ENCODE measurements around the gene RBM28. TPM values are rescaled to one million over a fixed set of nuclear protein-coding genes. Genes with fewer than 3 reads are reported as not detected.

Gene RBM28
- polyA plus RNA-seq, 1 donor (not counting 4 experiments of a cell fraction or from before 2014, with no cell fraction given) = 36.4 TPM

DNA sequence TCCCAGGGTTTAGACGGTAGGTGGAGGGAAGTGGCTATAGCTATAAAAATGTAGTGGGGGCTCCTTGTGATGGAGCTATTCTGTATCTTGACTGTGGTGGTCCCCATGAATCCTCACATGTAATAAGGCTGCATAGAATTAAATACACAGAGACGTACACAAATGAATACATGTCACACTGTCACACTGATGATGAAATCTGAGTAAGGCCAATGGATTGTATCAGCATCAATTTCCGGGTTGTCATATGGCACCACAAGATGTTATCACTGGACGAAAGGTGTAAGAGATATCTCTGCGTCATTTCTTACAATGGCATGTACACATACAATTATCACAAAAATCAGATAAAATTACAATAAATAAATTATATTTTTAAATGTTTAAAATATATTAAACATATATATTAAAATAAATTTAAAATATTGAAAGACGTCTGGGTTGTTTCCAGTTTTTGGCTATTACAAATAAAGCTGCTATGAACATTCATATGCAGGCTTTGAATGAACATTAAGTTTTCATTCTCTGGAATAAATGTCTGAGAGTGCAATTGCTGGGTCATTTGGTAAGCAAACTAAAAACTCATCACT lies 64.5 kb downstream of the RBM28 start:
- no peaks in the 10 kb centered on the region for H3K36me3 ChIP-seq (ENCODE audit: control insufficient read depth in 2 of 2, extremely low read depth in 1 of 2, insufficient read depth in 2 of 2, low read length in 2 of 2)
- H3K4me3 ChIP-seq (ENCODE audit: control insufficient read depth in 2 of 3, extremely low read depth in 1 of 3, insufficient read depth in 2 of 3, low read depth in 1 of 3, low read length in 3 of 3) = no peak overlapping the region
- H3K9me3 ChIP-seq (ENCODE audit: control insufficient read depth, low read depth, low read length) = peaks cover 3% of the 10 kb centered on the region
- no peak overlapping the region for H3K9ac ChIP-seq (ENCODE audit: control insufficient read depth, extremely low read depth, insufficient read depth, low read length)
- FAIRE-seq (no peak), DNase-seq (ENCODE audit: low read depth, low spot score) (no peak)
- H3K9me1 ChIP-seq (ENCODE audit: control insufficient read depth, extremely low read depth, insufficient read depth, low read length) = no peaks in the 10 kb centered on the region
- H4K20me1 ChIP-seq (ENCODE audit: control insufficient read depth, extremely low read depth, insufficient read depth, low read length) = no peaks in the 10 kb centered on the region
- no peaks in the 10 kb centered on the region for H3K79me2 ChIP-seq (ENCODE audit: control insufficient read depth, insufficient read depth, low read length)
- TF ChIP-seq, protein P1, sequence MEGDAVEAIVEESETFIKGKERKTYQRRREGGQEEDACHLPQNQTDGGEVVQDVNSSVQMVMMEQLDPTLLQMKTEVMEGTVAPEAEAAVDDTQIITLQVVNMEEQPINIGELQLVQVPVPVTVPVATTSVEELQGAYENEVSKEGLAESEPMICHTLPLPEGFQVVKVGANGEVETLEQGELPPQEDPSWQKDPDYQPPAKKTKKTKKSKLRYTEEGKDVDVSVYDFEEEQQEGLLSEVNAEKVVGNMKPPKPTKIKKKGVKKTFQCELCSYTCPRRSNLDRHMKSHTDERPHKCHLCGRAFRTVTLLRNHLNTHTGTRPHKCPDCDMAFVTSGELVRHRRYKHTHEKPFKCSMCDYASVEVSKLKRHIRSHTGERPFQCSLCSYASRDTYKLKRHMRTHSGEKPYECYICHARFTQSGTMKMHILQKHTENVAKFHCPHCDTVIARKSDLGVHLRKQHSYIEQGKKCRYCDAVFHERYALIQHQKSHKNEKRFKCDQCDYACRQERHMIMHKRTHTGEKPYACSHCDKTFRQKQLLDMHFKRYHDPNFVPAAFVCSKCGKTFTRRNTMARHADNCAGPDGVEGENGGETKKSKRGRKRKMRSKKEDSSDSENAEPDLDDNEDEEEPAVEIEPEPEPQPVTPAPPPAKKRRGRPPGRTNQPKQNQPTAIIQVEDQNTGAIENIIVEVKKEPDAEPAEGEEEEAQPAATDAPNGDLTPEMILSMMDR (optimal IDR thresholded peaks at IDR 0.05 in 1 of 3, IDR thresholded peaks at IDR 0.05 in 1 of 3, conservative IDR thresholded peaks at IDR 0.05 in 1 of 3; ENCODE audit: extremely low read depth in 1 of 3, insufficient read depth in 2 of 3, low read length in 3 of 3) = no peak
- no peak for TF ChIP-seq EZH2 (IDR thresholded peaks at IDR 0.05; ENCODE audit: low read length)
- no peaks in the 10 kb centered on the region for H3K27me3 ChIP-seq (ENCODE audit: control insufficient read depth, extremely low read depth, insufficient read depth, low read length)
- H3K4me1 ChIP-seq (ENCODE audit: control insufficient read depth, extremely low read depth, insufficient read depth, low read length) = no peaks in the 10 kb centered on the region
- H2AFZ ChIP-seq (ENCODE audit: control insufficient read depth, low read length) = no peak overlapping the region
- no peak overlapping the region for H3K27ac ChIP-seq (ENCODE audit: control insufficient read depth, insufficient read depth, low read length)
- dilution Hi-C loops (cut with MboI; ENCODE audit: extremely low pct_ligation_motif_present, low sequenced_read_pairs) = no loop called here
- no peak overlapping the region for H3K4me2 ChIP-seq (ENCODE audit: control insufficient read depth, extremely low read depth, insufficient read depth, low read depth, low read length)

DNA sequence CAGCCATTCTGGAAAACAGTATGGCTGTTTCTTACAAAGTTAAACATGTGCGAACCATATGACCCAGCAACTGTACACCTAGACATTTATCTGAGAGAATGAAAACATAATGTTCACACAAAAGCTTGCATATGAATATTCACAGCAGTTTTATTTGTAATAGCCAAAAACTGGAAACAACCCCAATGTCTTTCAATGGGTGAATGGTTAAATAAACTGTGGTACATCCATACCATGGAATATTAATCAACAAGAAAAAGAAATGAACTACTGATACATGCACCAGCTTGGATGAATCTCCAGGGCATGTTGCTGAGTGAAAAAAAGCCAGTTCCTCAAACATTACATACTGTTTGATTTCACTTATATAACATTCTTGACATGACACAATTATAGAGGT lies 65.3 kb downstream of the RBM28 start:
- H3K36me3 ChIP-seq (ENCODE audit: control insufficient read depth in 2 of 2, extremely low read depth in 1 of 2, insufficient read depth in 2 of 2, low read length in 2 of 2) = no peaks in the 10 kb centered on the region
- H2AFZ ChIP-seq (ENCODE audit: control insufficient read depth, low read length) = no peak overlapping the region
- H3K4me3 ChIP-seq (ENCODE audit: control insufficient read depth in 2 of 3, extremely low read depth in 1 of 3, insufficient read depth in 2 of 3, low read depth in 1 of 3, low read length in 3 of 3) = no peak overlapping the region
- FAIRE-seq = no peak
- no peak for DNase-seq (ENCODE audit: low read depth, low spot score)
- no peaks in the 10 kb centered on the region for H3K4me1 ChIP-seq (ENCODE audit: control insufficient read depth, extremely low read depth, insufficient read depth, low read length)
- no peak overlapping the region for H3K9ac ChIP-seq (ENCODE audit: control insufficient read depth, extremely low read depth, insufficient read depth, low read length)
- no peaks in the 10 kb centered on the region for H3K27me3 ChIP-seq (ENCODE audit: control insufficient read depth, extremely low read depth, insufficient read depth, low read length)
- H3K27ac ChIP-seq (ENCODE audit: control insufficient read depth, insufficient read depth, low read length) = no peak overlapping the region
- no peaks in the 10 kb centered on the region for H3K79me2 ChIP-seq (ENCODE audit: control insufficient read depth, insufficient read depth, low read length)
- dilution Hi-C loops (cut with MboI; ENCODE audit: extremely low pct_ligation_motif_present, low sequenced_read_pairs) = no loop called here
- TF ChIP-seq, protein P1 (optimal IDR thresholded peaks at IDR 0.05 in 1 of 3, IDR thresholded peaks at IDR 0.05 in 1 of 3, conservative IDR thresholded peaks at IDR 0.05 in 1 of 3; ENCODE audit: extremely low read depth in 1 of 3, insufficient read depth in 2 of 3, low read length in 3 of 3) = no peak
- TF ChIP-seq EZH2 (IDR thresholded peaks at IDR 0.05; ENCODE audit: low read length) = no peak
- no peaks in the 10 kb centered on the region for H4K20me1 ChIP-seq (ENCODE audit: control insufficient read depth, extremely low read depth, insufficient read depth, low read length)
- H3K4me2 ChIP-seq (ENCODE audit: control insufficient read depth, extremely low read depth, insufficient read depth, low read depth, low read length) = no peak overlapping the region
- H3K9me3 ChIP-seq (ENCODE audit: control insufficient read depth, low read depth, low read length) = peaks cover 3% of the 10 kb centered on the region
- H3K9me1 ChIP-seq (ENCODE audit: control insufficient read depth, extremely low read depth, insufficient read depth, low read length) = no peaks in the 10 kb centered on the region

All from keratinocyte (primary cell).